ENCODE results near the gene MFSD8.
"Not testable (repeated sequence)": the region's sequence is repeated elsewhere in the genome, so short reads cannot be mapped to it uniquely, and the experiment has no call there.

MFSD8 gene

GRCh38 chr4:127965062-127965802, at the start of gene MFSD8, which contains the start of gene ABHD18:
Gene MFSD8, minus strand, starts transcription at chr4:127965173. Its CDS starts 40 bp downstream, at chr4:127965133.
Gene ABHD18, plus strand, starts transcription at chr4:127965406. Its CDS starts 17,550 bp downstream, at chr4:127982956.
- DNase-seq (ENCODE audit: low read depth) = peak; percentile 98

GRCh38 chr4:128009428-128009827, 44.5 kb upstream of the MFSD8 start:
- no peak for DNase-seq (ENCODE audit: low read depth)

- DNase-seq (ENCODE audit: low read depth) = no peak
These were observed 41.6 kb upstream of the MFSD8 start for GRCh38 chr4:128006592-128006991.

- DNase-seq (ENCODE audit: low read depth) = no peak
These were observed 32.8 kb upstream of the MFSD8 start for GRCh38 chr4:127997534-127998388.

- DNase-seq (ENCODE audit: low read depth) = not testable (repeated sequence)
These were observed 31.5 kb upstream of the MFSD8 start for GRCh38 chr4:127996521-127996920.

GRCh38 chr4:127995776-127996175, 30.8 kb upstream of the MFSD8 start:
- DNase-seq (ENCODE audit: low read depth) = no peak

GRCh38 chr4:127993151-127993550, 28.2 kb upstream of the MFSD8 start:
- no peak for DNase-seq (ENCODE audit: low read depth)

GRCh38 chr4:127988638-127989037, 23.7 kb upstream of the MFSD8 start:
- DNase-seq (ENCODE audit: low read depth) = no peak

GRCh38 chr4:127985989-127986388, 21.0 kb upstream of the MFSD8 start:
- no peak for DNase-seq (ENCODE audit: low read depth)

GRCh38 chr4:127982445-127982844, 17.5 kb upstream of the MFSD8 start:
- DNase-seq (ENCODE audit: low read depth) = no peak

GRCh38 chr4:127978930-127979329, 14.0 kb upstream of the MFSD8 start:
- DNase-seq (ENCODE audit: low read depth) = no peak

GRCh38 chr4:127975121-127975770, 10.3 kb upstream of the MFSD8 start:
- no peak for DNase-seq (ENCODE audit: low read depth)

GRCh38 chr4:127970925-127971324, 6.0 kb upstream of the MFSD8 start:
- DNase-seq (ENCODE audit: low read depth) = not testable (repeated sequence)

- DNase-seq (ENCODE audit: low read depth) = no peak
These were observed 3.6 kb upstream of the MFSD8 start for GRCh38 chr4:127968586-127968985.

GRCh38 chr4:127967141-127967775, 2.3 kb upstream of the MFSD8 start:
- DNase-seq (ENCODE audit: low read depth) = no peak

- peak; percentile 52 for DNase-seq (ENCODE audit: low read depth)
These were observed 816 bp upstream of the MFSD8 start for GRCh38 chr4:127965803-127966175.

GRCh38 chr4:127964426-127965061, 429 bp downstream of the MFSD8 start:
- peak; percentile 7 for DNase-seq (ENCODE audit: low read depth)

- not testable (repeated sequence) for DNase-seq (ENCODE audit: low read depth)
These were observed 1.2 kb downstream of the MFSD8 start for GRCh38 chr4:127963633-127964398.

- no peak for DNase-seq (ENCODE audit: low read depth)
These were observed 5.2 kb downstream of the MFSD8 start for GRCh38 chr4:127959794-127960193.

- no peak for DNase-seq (ENCODE audit: low read depth)
These were observed 7.9 kb downstream of the MFSD8 start for GRCh38 chr4:127957105-127957504.

- no peak for DNase-seq (ENCODE audit: low read depth)
These were observed 28.0 kb downstream of the MFSD8 start for GRCh38 chr4:127936974-127937373.
